ENCODE measurements around the gene KIAA2012.

- no peak for TF ChIP-seq POLR2A (IDR thresholded peaks at IDR 0.05)
- TF ChIP-seq, protein P1, sequence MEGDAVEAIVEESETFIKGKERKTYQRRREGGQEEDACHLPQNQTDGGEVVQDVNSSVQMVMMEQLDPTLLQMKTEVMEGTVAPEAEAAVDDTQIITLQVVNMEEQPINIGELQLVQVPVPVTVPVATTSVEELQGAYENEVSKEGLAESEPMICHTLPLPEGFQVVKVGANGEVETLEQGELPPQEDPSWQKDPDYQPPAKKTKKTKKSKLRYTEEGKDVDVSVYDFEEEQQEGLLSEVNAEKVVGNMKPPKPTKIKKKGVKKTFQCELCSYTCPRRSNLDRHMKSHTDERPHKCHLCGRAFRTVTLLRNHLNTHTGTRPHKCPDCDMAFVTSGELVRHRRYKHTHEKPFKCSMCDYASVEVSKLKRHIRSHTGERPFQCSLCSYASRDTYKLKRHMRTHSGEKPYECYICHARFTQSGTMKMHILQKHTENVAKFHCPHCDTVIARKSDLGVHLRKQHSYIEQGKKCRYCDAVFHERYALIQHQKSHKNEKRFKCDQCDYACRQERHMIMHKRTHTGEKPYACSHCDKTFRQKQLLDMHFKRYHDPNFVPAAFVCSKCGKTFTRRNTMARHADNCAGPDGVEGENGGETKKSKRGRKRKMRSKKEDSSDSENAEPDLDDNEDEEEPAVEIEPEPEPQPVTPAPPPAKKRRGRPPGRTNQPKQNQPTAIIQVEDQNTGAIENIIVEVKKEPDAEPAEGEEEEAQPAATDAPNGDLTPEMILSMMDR (IDR thresholded peaks at IDR 0.05) = no peak
Measured at GRCh38 chr2:202204855-202205254, 131.8 kb downstream of the KIAA2012 start.

All from uterus (tissue), 2 donors.